Omental fat pad (tissue), 4 donors: ENCODE results near the gene CAMK1D. TPM values are rescaled to one million over a fixed set of nuclear protein-coding genes. Genes with fewer than 3 reads are reported as not detected.

Experiments
- ATAC-seq: fragments of 150-250 bp; one replicate; pipeline ENCODE4 v1.9.1; 2016; ENCODE audit warnings: mild to moderate bottlenecking, moderate library complexity; ENCODE audit not compliant: low FRiP score
- DNase-seq: peaks from one replicate; pipeline ENCODE4 v3.0.0-alpha.2; 2019; ENCODE audit warnings: low spot score
- total RNA-seq, 4 donors: library from RNA; depleted of rRNA; stranded (reverse); fragments of >200 nt; gene quantifications; one replicate each; pipeline ENCODE4 v1.1.0, GENCODE V29; 2016
- TF ChIP-seq, protein P1 (sequence below), 3 donors: fragments of 450-650 bp; IDR thresholded peaks; one replicate each; pipeline ENCODE4 v1.5.1; 2016 to 2017; ENCODE audit warnings: antibody characterized with exemption in 3 of 3, mild to moderate bottlenecking in 3 of 3, moderate library complexity in 2 of 3

The CAMK1D gene
- total RNA-seq, 4 donors from 2014 or later = 6.0 to 15.8 (median 8.8) TPM

DNA sequence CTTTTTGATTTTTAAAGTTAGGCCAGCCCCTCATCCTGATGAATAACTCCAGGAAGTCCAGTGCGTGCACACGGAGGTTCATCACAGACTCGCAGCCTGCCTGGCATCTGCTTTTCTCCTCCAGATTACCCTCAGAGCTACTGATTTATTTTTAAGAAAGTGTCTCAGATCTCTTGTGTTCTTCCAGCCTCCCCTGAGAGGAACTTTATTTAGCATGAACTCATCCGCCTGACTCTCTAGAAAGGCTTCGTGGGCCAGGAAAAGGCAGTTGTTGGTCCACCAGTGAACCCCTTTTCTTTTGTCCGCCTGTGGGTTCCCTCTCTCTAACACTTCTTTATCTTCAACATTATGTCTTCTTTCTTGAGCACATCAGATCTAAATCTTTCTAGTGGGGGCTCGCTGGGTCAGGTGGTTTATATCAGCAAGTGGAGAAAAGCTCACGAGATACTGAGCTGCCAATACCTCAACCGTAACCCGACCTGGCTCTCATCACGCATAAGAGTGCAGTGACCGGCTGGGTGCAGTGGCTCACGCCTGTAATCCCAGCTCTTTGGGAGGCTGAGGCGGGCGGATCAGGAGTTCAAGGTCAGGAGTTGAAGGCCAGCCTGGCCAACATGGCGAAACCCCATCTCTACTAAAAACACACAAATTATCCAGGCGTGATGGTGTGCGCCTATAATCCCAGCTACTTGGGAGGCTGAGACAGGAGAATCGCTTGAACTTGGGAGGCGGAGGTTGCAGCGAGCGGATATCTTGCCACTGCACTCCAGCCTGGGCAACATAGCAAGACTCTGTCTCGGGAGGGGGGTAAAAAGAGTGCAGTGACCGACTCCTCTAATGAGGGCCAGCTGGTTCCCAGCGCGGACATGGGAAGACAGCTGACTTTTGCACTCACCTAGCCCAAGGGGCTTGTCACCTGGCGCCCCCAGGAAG, 489.9 kb downstream of the CAMK1D start:
- TF ChIP-seq, protein P1, sequence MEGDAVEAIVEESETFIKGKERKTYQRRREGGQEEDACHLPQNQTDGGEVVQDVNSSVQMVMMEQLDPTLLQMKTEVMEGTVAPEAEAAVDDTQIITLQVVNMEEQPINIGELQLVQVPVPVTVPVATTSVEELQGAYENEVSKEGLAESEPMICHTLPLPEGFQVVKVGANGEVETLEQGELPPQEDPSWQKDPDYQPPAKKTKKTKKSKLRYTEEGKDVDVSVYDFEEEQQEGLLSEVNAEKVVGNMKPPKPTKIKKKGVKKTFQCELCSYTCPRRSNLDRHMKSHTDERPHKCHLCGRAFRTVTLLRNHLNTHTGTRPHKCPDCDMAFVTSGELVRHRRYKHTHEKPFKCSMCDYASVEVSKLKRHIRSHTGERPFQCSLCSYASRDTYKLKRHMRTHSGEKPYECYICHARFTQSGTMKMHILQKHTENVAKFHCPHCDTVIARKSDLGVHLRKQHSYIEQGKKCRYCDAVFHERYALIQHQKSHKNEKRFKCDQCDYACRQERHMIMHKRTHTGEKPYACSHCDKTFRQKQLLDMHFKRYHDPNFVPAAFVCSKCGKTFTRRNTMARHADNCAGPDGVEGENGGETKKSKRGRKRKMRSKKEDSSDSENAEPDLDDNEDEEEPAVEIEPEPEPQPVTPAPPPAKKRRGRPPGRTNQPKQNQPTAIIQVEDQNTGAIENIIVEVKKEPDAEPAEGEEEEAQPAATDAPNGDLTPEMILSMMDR (IDR thresholded peaks at IDR 0.05) = no peak
- DNase-seq (no peak), ATAC-seq (no peak)

DNA sequence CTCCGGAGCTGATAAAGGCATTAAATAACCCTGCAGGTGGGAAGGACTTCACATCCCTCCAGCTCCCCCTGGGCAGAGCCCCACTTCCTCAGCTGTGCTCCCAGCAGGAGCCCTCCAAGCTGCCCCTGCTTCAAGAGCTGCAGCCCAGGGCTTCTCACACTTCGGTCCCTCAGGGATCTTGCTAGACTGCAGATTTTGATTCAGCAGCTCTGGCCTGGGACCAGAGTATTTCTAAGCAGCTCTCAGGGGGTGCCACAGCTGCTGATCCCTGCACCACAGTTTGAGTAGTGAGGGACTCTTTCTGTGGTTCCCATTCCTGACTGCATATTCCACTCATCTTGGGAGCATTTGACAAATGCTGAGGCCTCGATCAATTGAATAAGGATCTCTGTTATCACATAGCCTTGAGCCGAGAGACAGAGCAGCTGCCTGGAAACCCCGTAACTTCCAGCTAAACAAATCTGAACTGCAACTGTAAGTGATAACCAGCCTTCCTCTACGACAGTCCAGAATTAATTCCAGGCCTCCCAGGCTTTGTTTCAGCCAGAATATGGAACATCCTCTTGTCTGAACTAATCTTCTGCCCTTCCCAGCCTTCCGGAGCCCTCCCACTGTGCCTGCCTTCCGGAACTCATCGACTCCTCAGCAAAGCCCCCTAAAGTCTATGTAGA, 490.7 kb downstream of the CAMK1D start:
- TF ChIP-seq, protein P1 (IDR thresholded peaks at IDR 0.05) = no peak
- no peak for DNase-seq
- ATAC-seq = no peak

DNA sequence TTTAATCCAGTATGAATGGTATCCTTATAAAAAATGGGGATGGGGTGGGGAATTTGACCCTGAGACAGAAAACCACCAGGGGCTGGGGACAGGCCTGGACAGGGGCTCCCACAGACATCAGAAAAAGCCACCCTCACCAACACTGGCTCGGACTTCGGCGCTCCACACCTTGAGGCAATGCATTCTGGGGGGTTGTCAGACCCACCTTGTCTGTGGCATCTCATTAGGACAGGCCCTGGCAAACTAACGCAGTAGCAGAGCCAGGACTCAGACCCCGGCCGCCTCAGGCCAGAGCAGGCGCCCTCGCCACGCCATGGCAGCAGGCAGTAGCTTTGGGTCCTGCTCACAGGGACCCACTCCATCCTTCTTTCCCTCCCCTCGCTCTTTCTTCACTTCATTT, 492.1 kb downstream of the CAMK1D start:
- no peak for ATAC-seq
- TF ChIP-seq, protein P1 (IDR thresholded peaks at IDR 0.05) = no peak
- no peak for DNase-seq

DNA sequence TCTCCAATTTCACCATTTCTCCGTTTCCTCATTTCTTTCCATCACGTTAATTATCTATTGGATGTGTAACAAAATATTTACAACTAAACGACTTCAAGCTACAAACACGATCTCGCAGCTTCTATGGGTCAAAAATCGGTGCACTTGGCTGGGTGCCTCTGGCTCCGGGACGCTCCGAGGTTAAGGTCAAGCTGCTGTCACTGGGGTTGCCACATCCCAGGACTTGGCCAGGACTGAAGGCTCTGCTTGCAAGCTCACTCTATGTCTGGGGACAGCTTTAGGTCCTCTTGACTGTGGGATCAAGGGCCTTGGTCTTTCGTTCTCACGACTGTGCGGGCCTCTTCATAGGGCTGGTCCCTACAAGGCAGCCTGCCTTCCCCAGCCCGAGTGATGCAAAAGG, 492.5 kb downstream of the CAMK1D start:
- ATAC-seq (no peak), DNase-seq (no peak)
- TF ChIP-seq, protein P1 (IDR thresholded peaks at IDR 0.05) = no peak

DNA sequence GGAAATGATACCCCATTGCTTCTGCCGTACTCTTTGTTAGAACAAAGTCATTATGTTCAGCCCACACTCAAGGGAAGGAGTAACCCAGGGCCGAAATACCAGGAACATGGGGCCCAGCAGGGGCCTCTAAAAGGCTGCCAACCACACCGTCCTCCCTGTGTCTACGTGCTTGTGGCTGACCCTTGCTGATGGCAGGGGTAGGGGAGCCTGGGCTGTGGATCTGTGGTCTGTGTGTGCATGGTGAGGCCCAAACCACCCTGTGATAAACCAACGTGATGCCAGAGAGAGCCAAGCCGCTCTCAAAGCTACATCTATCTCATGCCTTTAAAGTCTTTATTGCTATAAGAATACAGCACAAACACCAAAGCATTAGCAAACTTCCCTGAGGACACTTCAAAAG, 493.0 kb downstream of the CAMK1D start:
- DNase-seq = no peak
- ATAC-seq = no peak
- TF ChIP-seq, protein P1 (IDR thresholded peaks at IDR 0.05) = no peak

DNA sequence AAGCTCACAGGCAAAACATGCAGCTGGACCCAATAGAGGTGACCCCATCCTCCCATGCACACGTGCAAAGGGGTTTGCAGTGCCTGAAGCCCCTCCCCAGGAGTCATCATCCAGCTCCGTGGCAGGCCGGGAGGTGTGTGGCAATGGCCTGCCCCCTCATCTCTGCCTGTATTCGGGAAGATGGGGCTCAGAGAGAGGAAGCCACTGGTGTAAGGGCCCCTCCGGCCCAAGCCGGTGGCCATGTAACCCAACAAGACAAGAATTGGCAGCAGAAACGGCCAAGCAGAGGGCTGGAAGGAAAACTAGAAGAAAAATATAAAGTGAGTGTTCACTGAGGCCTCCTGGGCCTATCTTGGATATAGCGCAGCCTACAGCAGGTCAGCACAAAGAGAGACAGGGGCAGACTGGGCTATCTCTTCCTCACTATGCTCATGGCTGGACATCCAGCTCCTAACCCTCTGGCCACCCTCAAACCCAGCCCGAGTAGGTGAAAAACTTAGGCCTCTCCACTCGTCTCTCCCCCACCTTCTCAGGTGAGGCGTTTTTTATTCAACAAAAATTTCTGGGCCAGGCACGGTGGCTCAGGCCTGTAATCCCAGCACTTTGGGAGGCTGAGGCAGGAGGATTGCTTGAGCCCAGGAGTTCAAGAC, 494.1 kb downstream of the CAMK1D start:
- DNase-seq = no peak
- no peak for ATAC-seq
- TF ChIP-seq, protein P1 (IDR thresholded peaks at IDR 0.05) = no peak
